HepG2 (cell line): ENCODE measurements around the gene SPHK1. TPM values are rescaled to one million over a fixed set of nuclear protein-coding genes. Genes with fewer than 3 reads are reported as not detected.
A peak's percentile ranks its signal among the peaks of the same experiment; 100 is the strongest.

Source experiments
- DNMT3B ChIP-seq: conservative IDR thresholded peaks from 2 replicates; pipeline ENCODE4 v1.6.1; 2016; ENCODE audit warnings: missing biosample characterization, control low read depth
- GTF3A ChIP-seq: sonication (generic); formaldehyde crosslinking; conservative IDR thresholded peaks from 2 replicates; pipeline ENCODE4 v1.4.0; 2020; ENCODE audit warnings: mild to moderate bottlenecking, missing genetic modification reagents
- HINFP ChIP-seq: sonication (generic); formaldehyde crosslinking; IDR thresholded peaks from 2 replicates; pipeline ENCODE4 v1.4.0; 2020; ENCODE audit warnings: low read depth, mild to moderate bottlenecking, missing genetic modification reagents
- MAFG ChIP-seq: sonication (generic); formaldehyde crosslinking; IDR thresholded peaks from 2 replicates; pipeline ENCODE4 v1.5.1; 2020; ENCODE audit warnings: mild to moderate bottlenecking, missing genetic modification reagents
- NFE2L1 ChIP-seq: sonication (generic); formaldehyde crosslinking; IDR thresholded peaks from 2 replicates; pipeline ENCODE4 v1.4.0; 2020; ENCODE audit warnings: missing genetic modification reagents, mild to moderate bottlenecking, borderline replicate concordance
- NR2F1 ChIP-seq, 2 experiments: fragments of 450-650 bp in 1 of 2; formaldehyde crosslinking in 1 of 2; IDR thresholded peaks; 2 replicates each; pipeline versions ENCODE4 v1.5.0 to v1.6.1; 2016 to 2020; ENCODE audit warnings: mild to moderate bottlenecking in 1 of 2, missing compliant biosample characterization in 1 of 2, missing genetic modification reagents in 1 of 2, moderate library complexity in 1 of 2
- ONECUT2 ChIP-seq: sonication (generic); formaldehyde crosslinking; IDR thresholded peaks from 2 replicates; pipeline ENCODE4 v1.4.0; 2020; ENCODE audit warnings: missing genetic modification reagents
- ZNF264 ChIP-seq: sonication (generic); formaldehyde crosslinking; IDR thresholded peaks from 2 replicates; pipeline ENCODE4 v1.4.0; 2020; ENCODE audit warnings: missing genetic modification reagents
- ZNF547 ChIP-seq: sonication (generic); formaldehyde crosslinking; IDR thresholded peaks from 2 replicates; pipeline ENCODE4 v1.5.1; 2020; ENCODE audit warnings: mild to moderate bottlenecking, missing genetic modification reagents
- ZNF574 ChIP-seq: sonication (generic); formaldehyde crosslinking; IDR thresholded peaks from 2 replicates; pipeline ENCODE4 v1.4.0; 2020; ENCODE audit warnings: missing genetic modification reagents
- ZNF704 ChIP-seq: sonication (generic); formaldehyde crosslinking; IDR thresholded peaks from 2 replicates; pipeline ENCODE4 v1.8.1; 2023; ENCODE audit warnings: mild to moderate bottlenecking, inconsistent platforms, moderate library complexity, missing genetic modification reagents, borderline replicate concordance
- ZNF841 ChIP-seq: sonication (generic); formaldehyde crosslinking; IDR thresholded peaks from 2 replicates; pipeline ENCODE4 v1.8.1; 2023; ENCODE audit warnings: missing genetic modification reagents, borderline replicate concordance
- ZSCAN12 ChIP-seq: sonication (generic); formaldehyde crosslinking; IDR thresholded peaks from 2 replicates; pipeline ENCODE4 v1.9.0; 2021; ENCODE audit warnings: mild to moderate bottlenecking, missing genetic modification reagents
- ZSCAN22 ChIP-seq: sonication (generic); formaldehyde crosslinking; IDR thresholded peaks from 2 replicates; pipeline ENCODE4 v1.4.0; 2020; ENCODE audit warnings: mild to moderate bottlenecking, missing genetic modification reagents
- polyA plus RNA-seq, 8 experiments: library from polyadenylated mRNA; depleted of rRNA in 3 of 8; stranded (reverse) in 7 of 8; unstranded in 1 of 8; fragments of >200 nt; fragmentation: Illumina TruSeq in 4 of 8; extraction: Trizol in 4 of 8; gene quantifications; 2 replicates each; pipeline versions ENCODE4 v1.2.1 to v1.2.3, GENCODE V29; 2011 to 2016; ENCODE audit warnings: low read depth in 4 of 8, missing spikeins in 1 of 8, mixed read lengths in 1 of 8; ENCODE audit not compliant: insufficient read depth in 1 of 8
- total RNA-seq, 5 experiments: library from RNA; depleted of rRNA; stranded (reverse); fragments of >200 nt; fragmentation: Illumina TruSeq; extraction: Trizol; gene quantifications; 2 replicates each; pipeline ENCODE4 v1.2.3, GENCODE V29; 2016; ENCODE audit warnings: low read depth in 1 of 5
- TF ChIP-seq, protein P1 (sequence below): sonication (generic); formaldehyde crosslinking; IDR thresholded peaks from 2 replicates; pipeline ENCODE4 v1.5.1; 2020; ENCODE audit warnings: mild to moderate bottlenecking, missing genetic modification reagents, borderline replicate concordance

The SPHK1 gene
- total and polyA plus RNA-seq, 2 of the 13 experiments (the other 11 are each of a cell fraction or from before 2014, with no cell fraction given) = 129 to 160 TPM

GRCh38 chr17:76353599-76354316, 30.7 kb upstream of the SPHK1 start, which contains the start of gene PRPSAP1 (continued):
- TF ChIP-seq, protein P1, sequence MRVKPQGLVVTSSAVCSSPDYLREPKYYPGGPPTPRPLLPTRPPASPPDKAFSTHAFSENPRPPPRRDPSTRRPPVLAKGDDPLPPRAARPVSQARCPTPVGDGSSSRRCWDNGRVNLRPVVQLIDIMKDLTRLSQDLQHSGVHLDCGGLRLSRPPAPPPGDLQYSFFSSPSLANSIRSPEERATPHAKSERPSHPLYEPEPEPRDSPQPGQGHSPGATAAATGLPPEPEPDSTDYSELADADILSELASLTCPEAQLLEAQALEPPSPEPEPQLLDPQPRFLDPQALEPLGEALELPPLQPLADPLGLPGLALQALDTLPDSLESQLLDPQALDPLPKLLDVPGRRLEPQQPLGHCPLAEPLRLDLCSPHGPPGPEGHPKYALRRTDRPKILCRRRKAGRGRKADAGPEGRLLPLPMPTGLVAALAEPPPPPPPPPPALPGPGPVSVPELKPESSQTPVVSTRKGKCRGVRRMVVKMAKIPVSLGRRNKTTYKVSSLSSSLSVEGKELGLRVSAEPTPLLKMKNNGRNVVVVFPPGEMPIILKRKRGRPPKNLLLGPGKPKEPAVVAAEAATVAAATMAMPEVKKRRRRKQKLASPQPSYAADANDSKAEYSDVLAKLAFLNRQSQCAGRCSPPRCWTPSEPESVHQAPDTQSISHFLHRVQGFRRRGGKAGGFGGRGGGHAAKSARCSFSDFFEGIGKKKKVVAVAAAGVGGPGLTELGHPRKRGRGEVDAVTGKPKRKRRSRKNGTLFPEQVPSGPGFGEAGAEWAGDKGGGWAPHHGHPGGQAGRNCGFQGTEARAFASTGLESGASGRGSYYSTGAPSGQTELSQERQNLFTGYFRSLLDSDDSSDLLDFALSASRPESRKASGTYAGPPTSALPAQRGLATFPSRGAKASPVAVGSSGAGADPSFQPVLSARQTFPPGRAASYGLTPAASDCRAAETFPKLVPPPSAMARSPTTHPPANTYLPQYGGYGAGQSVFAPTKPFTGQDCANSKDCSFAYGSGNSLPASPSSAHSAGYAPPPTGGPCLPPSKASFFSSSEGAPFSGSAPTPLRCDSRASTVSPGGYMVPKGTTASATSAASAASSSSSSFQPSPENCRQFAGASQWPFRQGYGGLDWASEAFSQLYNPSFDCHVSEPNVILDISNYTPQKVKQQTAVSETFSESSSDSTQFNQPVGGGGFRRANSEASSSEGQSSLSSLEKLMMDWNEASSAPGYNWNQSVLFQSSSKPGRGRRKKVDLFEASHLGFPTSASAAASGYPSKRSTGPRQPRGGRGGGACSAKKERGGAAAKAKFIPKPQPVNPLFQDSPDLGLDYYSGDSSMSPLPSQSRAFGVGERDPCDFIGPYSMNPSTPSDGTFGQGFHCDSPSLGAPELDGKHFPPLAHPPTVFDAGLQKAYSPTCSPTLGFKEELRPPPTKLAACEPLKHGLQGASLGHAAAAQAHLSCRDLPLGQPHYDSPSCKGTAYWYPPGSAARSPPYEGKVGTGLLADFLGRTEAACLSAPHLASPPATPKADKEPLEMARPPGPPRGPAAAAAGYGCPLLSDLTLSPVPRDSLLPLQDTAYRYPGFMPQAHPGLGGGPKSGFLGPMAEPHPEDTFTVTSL (CRISPR knock-in tag) = no peak; the same call in 1 of the 2 replicates
- peak; percentile 99 for TF ChIP-seq ZNF574 (CRISPR knock-in tag)
- TF ChIP-seq ONECUT2 (CRISPR knock-in tag) = peak; percentile 54; the same call in 1 of the 2 replicates
- no peak; the same call in 1 of the 2 replicates for TF ChIP-seq ZSCAN22 (CRISPR knock-in tag)
- TF ChIP-seq ZNF841 = no peak; the same call in 1 of the 2 replicates
- peak; percentile 88 for TF ChIP-seq ZNF264 (CRISPR knock-in tag)
- TF ChIP-seq ZSCAN12 = peak; percentile 91; the same call in 1 of the 2 replicates
- no peak for TF ChIP-seq MAFG (CRISPR knock-in tag)
- TF ChIP-seq GTF3A = 0 out of 2 replicates have a peak, but pooled peaks have one; percentile 66
- TF ChIP-seq ZNF704 (CRISPR knock-in tag) = peak; percentile 66; the same call in 1 of the 2 replicates
- peak; percentile 96 for TF ChIP-seq ZNF547 (CRISPR knock-in tag)
- TF ChIP-seq HINFP = peak; percentile 79; the same call in 1 of the 2 replicates
- no peak for TF ChIP-seq NR2F1 (CRISPR knock-in tag; IDR thresholded peaks at IDR 0.05)
- TF ChIP-seq DNMT3B = no peak
- no peak for TF ChIP-seq NFE2L1 (CRISPR knock-in tag)
